ENCODE measurements around the gene SMARCA5.

GRCh38 chr4:143606480-143606879 is 93.0 kb downstream of the SMARCA5 start:
- no peak for TF ChIP-seq CTCF (IDR thresholded peaks at IDR 0.05; ENCODE audit: insufficient read depth, low read length)
- no peak for TF ChIP-seq POLR2AphosphoS5 (IDR thresholded peaks at IDR 0.05; ENCODE audit: low read depth)
- no peak for TF ChIP-seq REST (IDR thresholded peaks at IDR 0.05; ENCODE audit: insufficient replicate concordance, low read depth)
- TF ChIP-seq GABPA (IDR thresholded peaks at IDR 0.05; ENCODE audit: low read depth) = no peak

All from HL-60 (cell line).